Mesendoderm (in vitro differentiated cells): Measurements from ENCODE around the gene THSD7B.
A peak's percentile ranks its signal among the peaks of the same experiment; 100 is the strongest.

ENCODE experiments used
- DNase-seq: peaks from one replicate; pipeline ENCODE4 v3.0.0; 2013
- H2AK5ac ChIP-seq: 2 replicates; pipeline ENCODE4 v1.6.1; 2013; ENCODE audit warnings: low read length, inconsistent platforms
- H2BK120ac ChIP-seq: 2 replicates; pipeline ENCODE4 v1.6.1; 2013; ENCODE audit warnings: low read depth, mild to moderate bottlenecking, low read length, moderate library complexity, mixed read lengths
- H2BK15ac ChIP-seq: replicated peaks from 2 replicates; pipeline ENCODE4 v1.6.1; 2013; ENCODE audit warnings: low read depth, mild to moderate bottlenecking, moderate library complexity
- H2BK5ac ChIP-seq: 2 replicates; pipeline ENCODE4 v1.6.1; 2013; ENCODE audit warnings: low read length, inconsistent platforms
- H3K18ac ChIP-seq: 2 replicates; pipeline ENCODE4 v1.6.1; 2013; ENCODE audit warnings: mild to moderate bottlenecking, low read length, mixed read lengths
- H3K23ac ChIP-seq: one replicate; pipeline ENCODE4 v1.6.1; 2013; ENCODE audit warnings: low read length
- H3K27ac ChIP-seq: 2 replicates; pipeline ENCODE4 v1.5.1; 2013; ENCODE audit warnings: low read depth, mild to moderate bottlenecking, inconsistent platforms, low read length, moderate library complexity
- H3K27me3 ChIP-seq: 2 replicates; pipeline ENCODE4 v1.6.1; 2013; ENCODE audit warnings: low read length, control low read depth, mild to moderate bottlenecking, inconsistent platforms; ENCODE audit not compliant: insufficient read depth, poor library complexity
- H3K36me3 ChIP-seq: 2 replicates; pipeline ENCODE4 v1.6.1; 2013; ENCODE audit warnings: low read length, inconsistent platforms; ENCODE audit not compliant: control insufficient read depth, insufficient read depth
- H3K4ac ChIP-seq: one replicate; pipeline ENCODE4 v1.6.1; 2013; ENCODE audit warnings: low read depth, mild to moderate bottlenecking, low read length, moderate library complexity
- H3K4me1 ChIP-seq: 2 replicates; pipeline ENCODE4 v1.6.1; 2013; ENCODE audit warnings: low read depth, low read length, inconsistent platforms; ENCODE audit not compliant: control insufficient read depth
- H3K4me2 ChIP-seq: 2 replicates; pipeline ENCODE4 v1.6.1; 2013; ENCODE audit warnings: low read length
- H3K4me3 ChIP-seq: 2 replicates; pipeline ENCODE4 v1.5.1; 2013; ENCODE audit warnings: mild to moderate bottlenecking, low read length
- H3K56ac ChIP-seq: one replicate; pipeline ENCODE4 v1.6.1; 2013; ENCODE audit warnings: low read length
- H3K79me1 ChIP-seq: 2 replicates; pipeline ENCODE4 v1.6.1; 2013; ENCODE audit warnings: low read length, inconsistent platforms
- H3K79me2 ChIP-seq: 2 replicates; pipeline ENCODE4 v1.6.1; 2013; ENCODE audit warnings: mild to moderate bottlenecking, low read length; ENCODE audit not compliant: control insufficient read depth, insufficient read depth
- H3K9ac ChIP-seq: 2 replicates; pipeline ENCODE4 v1.6.1; 2013; ENCODE audit warnings: low read length, inconsistent platforms
- H4K5ac ChIP-seq: one replicate; pipeline ENCODE4 v1.6.1; 2013; ENCODE audit warnings: low read length
- H4K8ac ChIP-seq: one replicate; pipeline ENCODE4 v1.6.1; 2013; ENCODE audit warnings: low read depth, mild to moderate bottlenecking, control low read depth, low read length, moderate library complexity
- WGBS: extraction: QIAGEN DNeasy Blood & Tissue Kit; methylation state at CpG from one replicate; pipeline ENCODE4 v1.1.7; 2013; ENCODE audit warnings: low lambda C conversion rate, missing lambda C conversion rate; ENCODE audit not compliant: insufficient coverage; ENCODE audit errors: extremely low coverage; 5-methylcytosine and 5-hydroxymethylcytosine counted together

THSD7B gene

GRCh38 chr2:137500599-137500998 is 735.3 kb downstream of the THSD7B start:
- H3K27me3 ChIP-seq = no peaks in the 10 kb centered on the region
- H2BK15ac ChIP-seq = no peak overlapping the region
- no peak for DNase-seq
- H3K4me2 ChIP-seq = no peak overlapping the region
- H3K18ac ChIP-seq = no peak overlapping the region
- no peak overlapping the region for H2BK120ac ChIP-seq
- no peak overlapping the region for H3K56ac ChIP-seq
- H3K79me2 ChIP-seq = no peaks in the 10 kb centered on the region
- no peaks in the 10 kb centered on the region for H3K4me1 ChIP-seq
- H3K36me3 ChIP-seq = no peaks in the 10 kb centered on the region
- H3K9ac ChIP-seq = no peak overlapping the region
- H3K4ac ChIP-seq = no peak overlapping the region
- H2BK5ac ChIP-seq = no peak overlapping the region
- no peak overlapping the region for H4K5ac ChIP-seq
- H3K27ac ChIP-seq = no peak overlapping the region
- no peak overlapping the region for H3K4me3 ChIP-seq
- H3K79me1 ChIP-seq = no peaks in the 10 kb centered on the region
- H2AK5ac ChIP-seq = no peak overlapping the region
- no peak overlapping the region for H3K23ac ChIP-seq
- H4K8ac ChIP-seq = no peak overlapping the region
- WGBS = no CpG with 5 or more reads among the region's 3 CpGs

- Histone ChIP-seq H3K79me2 (no peaks in the 10 kb centered on the region), H3K9ac (no peak overlapping the region), H3K18ac (no peak overlapping the region), H2BK120ac (no peak overlapping the region), H2BK15ac (no peak overlapping the region), H3K36me3 (no peaks in the 10 kb centered on the region), H2BK5ac (no peak overlapping the region), H2AK5ac (no peak overlapping the region), H3K4me1 (no peaks in the 10 kb centered on the region), H3K4ac (no peak overlapping the region), H3K27me3 (no peaks in the 10 kb centered on the region), H3K27ac (no peak overlapping the region), H3K56ac (no peak overlapping the region), H3K23ac (no peak overlapping the region), H3K79me1 (no peaks in the 10 kb centered on the region), H4K8ac (no peak overlapping the region), H4K5ac (no peak overlapping the region), H3K4me2 (no peak overlapping the region), H3K4me3 (no peak overlapping the region)
- no peak for DNase-seq
- WGBS = no CpG with 5 or more reads among the region's 2 CpGs
Observed at GRCh38 chr2:137507237-137507636, 741.9 kb downstream of the THSD7B start.

- Histone ChIP-seq H2BK5ac (no peak overlapping the region), H3K27ac (no peak overlapping the region), H3K4me3 (no peak overlapping the region), H2AK5ac (no peak overlapping the region), H2BK15ac (no peak overlapping the region), H3K23ac (no peak overlapping the region), H3K4me1 (no peaks in the 10 kb centered on the region), H3K27me3 (no peaks in the 10 kb centered on the region), H3K56ac (no peak overlapping the region), H3K79me1 (no peaks in the 10 kb centered on the region), H3K9ac (no peak overlapping the region), H2BK120ac (no peak overlapping the region), H4K8ac (no peak overlapping the region), H3K4ac (no peak overlapping the region), H4K5ac (no peak overlapping the region), H3K36me3 (no peaks in the 10 kb centered on the region), H3K79me2 (no peaks in the 10 kb centered on the region), H3K4me2 (no peak overlapping the region), H3K18ac (no peak overlapping the region)
- WGBS = no CpG with 5 or more reads among the region's 5 CpGs
- DNase-seq = peak; percentile 34
Observed at GRCh38 chr2:137508739-137509384, 743.5 kb downstream of the THSD7B start.

GRCh38 chr2:137511526-137511925 is 746.2 kb downstream of the THSD7B start:
- no peak overlapping the region for H2BK5ac ChIP-seq
- H3K4me2 ChIP-seq = no peak overlapping the region
- H3K18ac ChIP-seq = no peak overlapping the region
- no peak overlapping the region for H3K27ac ChIP-seq
- H4K5ac ChIP-seq = no peak overlapping the region
- no peak overlapping the region for H2BK15ac ChIP-seq
- no peak overlapping the region for H3K9ac ChIP-seq
- no peak overlapping the region for H3K56ac ChIP-seq
- H3K4ac ChIP-seq = no peak overlapping the region
- H3K79me2 ChIP-seq = no peaks in the 10 kb centered on the region
- WGBS = no CpG with 5 or more reads among the region's 1 CpG
- DNase-seq = no peak
- H3K4me1 ChIP-seq = no peaks in the 10 kb centered on the region
- no peaks in the 10 kb centered on the region for H3K36me3 ChIP-seq
- H2BK120ac ChIP-seq = no peak overlapping the region
- no peak overlapping the region for H2AK5ac ChIP-seq
- no peak overlapping the region for H3K23ac ChIP-seq
- no peaks in the 10 kb centered on the region for H3K79me1 ChIP-seq
- H3K27me3 ChIP-seq = no peaks in the 10 kb centered on the region
- no peak overlapping the region for H4K8ac ChIP-seq
- no peak overlapping the region for H3K4me3 ChIP-seq

- no peak overlapping the region for H3K4ac ChIP-seq
- H3K18ac ChIP-seq = no peak overlapping the region
- no peak overlapping the region for H3K56ac ChIP-seq
Observed at GRCh38 chr2:137521653-137522619, 756.6 kb downstream of the THSD7B start.

More at GRCh38 chr2:137521653-137522619, 756.6 kb downstream of the THSD7B start:
- Histone ChIP-seq H3K4me1 (no peaks in the 10 kb centered on the region), H2BK120ac (no peak overlapping the region), H3K27ac (no peak overlapping the region), H4K5ac (no peak overlapping the region), H3K23ac (no peak overlapping the region), H4K8ac (no peak overlapping the region), H3K27me3 (no peaks in the 10 kb centered on the region), H3K9ac (no peak overlapping the region), H2AK5ac (no peak overlapping the region), H3K36me3 (no peaks in the 10 kb centered on the region), H2BK15ac (no peak overlapping the region), H3K4me3 (no peak overlapping the region), H3K79me1 (no peaks in the 10 kb centered on the region), H3K79me2 (no peaks in the 10 kb centered on the region), H2BK5ac (no peak overlapping the region), H3K4me2 (no peak overlapping the region)
- WGBS = no CpG with 5 or more reads among the region's 2 CpGs
- DNase-seq = no peak
